Measurements from ENCODE around the gene MSRB2.
"Not testable (repeated sequence)": the region's sequence is repeated elsewhere in the genome, so short reads cannot be mapped to it uniquely, and the experiment has no call there.

The MSRB2 gene

GRCh38 chr10:23095404-23095965 is at the start of gene MSRB2:
MSRB2 (plus strand) TSS chr10:23095579; CDS start chr10:23095609, 30 bp downstream.
- DNase-seq = peak; percentile 96

GRCh38 chr10:23046027-23046426 is 49.4 kb upstream of the MSRB2 start:
- DNase-seq = no peak

- DNase-seq = no peak
Measured at GRCh38 chr10:23047201-23048050, 48.0 kb upstream of the MSRB2 start.

GRCh38 chr10:23048191-23048590 is 47.2 kb upstream of the MSRB2 start:
- DNase-seq = no peak

GRCh38 chr10:23051278-23051677 is 44.1 kb upstream of the MSRB2 start:
- DNase-seq = no peak

GRCh38 chr10:23051855-23052331 is 43.5 kb upstream of the MSRB2 start:
- no peak for DNase-seq

- DNase-seq = no peak
Measured at GRCh38 chr10:23053036-23053435, 42.3 kb upstream of the MSRB2 start.

GRCh38 chr10:23055424-23056185 is 39.8 kb upstream of the MSRB2 start:
- DNase-seq = no peak

- no peak for DNase-seq
Measured at GRCh38 chr10:23056186-23056579, 39.2 kb upstream of the MSRB2 start.

GRCh38 chr10:23058366-23058765 is 37.0 kb upstream of the MSRB2 start:
- DNase-seq = no peak

GRCh38 chr10:23060918-23061317 is 34.5 kb upstream of the MSRB2 start:
- no peak for DNase-seq

- DNase-seq = peak; percentile 53
Measured at GRCh38 chr10:23063045-23063972, 32.1 kb upstream of the MSRB2 start.

GRCh38 chr10:23063973-23064812 is 31.2 kb upstream of the MSRB2 start:
- peak; percentile 49 for DNase-seq

- DNase-seq = not testable (repeated sequence)
Measured at GRCh38 chr10:23064813-23065114, 30.6 kb upstream of the MSRB2 start.

GRCh38 chr10:23065181-23065948 is 30.0 kb upstream of the MSRB2 start:
- DNase-seq = peak; percentile 84

- DNase-seq = no peak
Measured at GRCh38 chr10:23067337-23067736, 28.0 kb upstream of the MSRB2 start.

- DNase-seq = peak; percentile 71
Measured at GRCh38 chr10:23067939-23068775, 27.2 kb upstream of the MSRB2 start.

- DNase-seq = no peak
Measured at GRCh38 chr10:23069019-23069815, 26.2 kb upstream of the MSRB2 start.

Data from right hindlimb (tissue), 1 donor.